Retinal pigment epithelial cell (primary cell): ENCODE data around the gene GRAP2.

Experiments
- DNase-seq: peaks from one replicate; pipeline ENCODE4 v3.0.0-alpha.2; 2010; ENCODE audit warnings: low read depth
- H3K4me3 ChIP-seq: 2 replicates; pipeline ENCODE4 v1.5.1; 2011; ENCODE audit warnings: mild to moderate bottlenecking, low read length, control low read depth, moderate library complexity
- CTCF ChIP-seq: conservative IDR thresholded peaks from 2 replicates; pipeline ENCODE4 v1.5.1; 2011; ENCODE audit warnings: low read depth, low read length, control low read depth, inconsistent platforms

The GRAP2 gene

GRCh38 chr22:39996732-39997131, 95.8 kb downstream of the GRAP2 start:
- TF ChIP-seq CTCF = no peak
- DNase-seq = no peak
- H3K4me3 ChIP-seq = no peak overlapping the region

GRCh38 chr22:39997421-39997820, 96.5 kb downstream of the GRAP2 start:
- no peak overlapping the region for H3K4me3 ChIP-seq
- no peak for DNase-seq
- no peak for TF ChIP-seq CTCF

GRCh38 chr22:39997939-39998726, 97.2 kb downstream of the GRAP2 start:
- no peak for DNase-seq
- no peak overlapping the region for H3K4me3 ChIP-seq
- no peak for TF ChIP-seq CTCF

- DNase-seq = no peak
- H3K4me3 ChIP-seq = no peak overlapping the region
- TF ChIP-seq CTCF = no peak
These were observed 98.4 kb downstream of the GRAP2 start for GRCh38 chr22:39999144-39999757.

- TF ChIP-seq CTCF = no peak
- no peak overlapping the region for H3K4me3 ChIP-seq
- DNase-seq = no peak
These were observed 99.3 kb downstream of the GRAP2 start for GRCh38 chr22:40000171-40000570.

GRCh38 chr22:40001106-40001505, 100.2 kb downstream of the GRAP2 start:
- TF ChIP-seq CTCF = no peak
- DNase-seq = no peak
- H3K4me3 ChIP-seq = no peak overlapping the region
